Calu3 (cell line): ENCODE results near the gene SMURF2. TPM values are rescaled to one million over a fixed set of nuclear protein-coding genes. Genes with fewer than 3 reads are reported as not detected.

Source experiments
- BruUV-seq: library from RNA; stranded (reverse); fragments of 400-500 nt; replicated peaks from 2 replicates; lab custom pipeline; 2021; lab: Mats Ljungman, UMichigan
- CTCF ChIA-PET: fragments of 300-600 bp; sonication (Branson Sonifier 250); formaldehyde crosslinking; loops from one replicate; lab custom pipeline; 2022; ENCODE audit warnings: antibody characterized with exemption; lab: Charles Lee
- DNase-seq: peaks from one replicate; pipeline ENCODE4 v3.0.0; 2022
- H3K27ac Mint-ChIP-seq: one replicate; pipeline ENCODE4 v1.8.0; 2022; ENCODE audit warnings: mixed read lengths; ENCODE audit not compliant: unreplicated experiment
- H3K27me3 Mint-ChIP-seq: one replicate; pipeline ENCODE4 v1.8.0; 2022; ENCODE audit warnings: mixed read lengths; ENCODE audit not compliant: unreplicated experiment
- H3K36me3 Mint-ChIP-seq: one replicate; pipeline ENCODE4 v1.8.0; 2022; ENCODE audit warnings: mild to moderate bottlenecking, moderate library complexity, mixed read lengths; ENCODE audit not compliant: insufficient read depth, unreplicated experiment
- H3K4me1 Mint-ChIP-seq: one replicate; pipeline ENCODE4 v1.8.0; 2022; ENCODE audit warnings: mild to moderate bottlenecking, low read depth, mixed read lengths; ENCODE audit not compliant: unreplicated experiment
- H3K4me3 Mint-ChIP-seq: one replicate; pipeline ENCODE4 v1.8.0; 2022; ENCODE audit warnings: mild to moderate bottlenecking, low read depth, moderate library complexity, mixed read lengths; ENCODE audit not compliant: unreplicated experiment
- H3K9me3 Mint-ChIP-seq: one replicate; pipeline ENCODE4 v1.8.0; 2022; ENCODE audit warnings: low read depth, mixed read lengths; ENCODE audit not compliant: unreplicated experiment
- intact Hi-C: fragments of 100-400 bp; cut with micrococcal nuclease; formaldehyde crosslinking; loops from one replicate; pipeline ENCODE4 v1.10.0; 2022; ENCODE audit not compliant: unreplicated experiment
- total RNA-seq: library from RNA; stranded (reverse); gene quantifications from 2 replicates; pipeline ENCODE4 v1.2.3, GENCODE V29; 2022
- TF ChIP-seq, protein P1 (sequence below): fragments of 200-600 bp; IDR thresholded peaks from one replicate; pipeline ENCODE4 v1.8.0; 2022; ENCODE audit warnings: antibody characterized with exemption; ENCODE audit not compliant: unreplicated experiment

SMURF2 gene
- total RNA-seq, 1 experiment from 2014 or later = 18.8 TPM

DNA sequence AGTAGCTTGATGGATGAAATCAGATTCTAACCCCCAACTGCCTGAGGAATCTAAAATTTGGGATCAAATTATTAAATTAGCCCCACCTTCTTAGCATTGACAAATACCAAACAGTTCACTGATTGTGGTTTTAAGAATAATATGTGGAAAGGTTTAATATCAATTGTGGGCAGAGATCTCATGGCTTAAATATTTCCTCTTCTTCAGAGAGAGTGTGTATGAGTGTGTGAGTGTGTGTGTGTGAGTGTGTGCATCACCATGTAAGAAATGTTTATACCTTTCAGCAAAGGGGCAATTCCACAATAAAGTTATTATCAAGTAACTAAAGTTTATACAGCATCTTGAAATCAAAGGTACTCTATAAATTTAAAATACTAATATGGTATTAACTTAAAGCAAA is 3.2 kb downstream of the SMURF2 start:
- H3K4me3 Mint-ChIP-seq = no peak overlapping the region
- no peaks in the 10 kb centered on the region for H3K9me3 Mint-ChIP-seq
- BruUV-seq = no TSS peak
- no peak overlapping the region for H3K27ac Mint-ChIP-seq
- CTCF ChIA-PET = no interaction called here
- H3K27me3 Mint-ChIP-seq = no peaks in the 10 kb centered on the region
- DNase-seq = no peak
- TF ChIP-seq, protein P1, sequence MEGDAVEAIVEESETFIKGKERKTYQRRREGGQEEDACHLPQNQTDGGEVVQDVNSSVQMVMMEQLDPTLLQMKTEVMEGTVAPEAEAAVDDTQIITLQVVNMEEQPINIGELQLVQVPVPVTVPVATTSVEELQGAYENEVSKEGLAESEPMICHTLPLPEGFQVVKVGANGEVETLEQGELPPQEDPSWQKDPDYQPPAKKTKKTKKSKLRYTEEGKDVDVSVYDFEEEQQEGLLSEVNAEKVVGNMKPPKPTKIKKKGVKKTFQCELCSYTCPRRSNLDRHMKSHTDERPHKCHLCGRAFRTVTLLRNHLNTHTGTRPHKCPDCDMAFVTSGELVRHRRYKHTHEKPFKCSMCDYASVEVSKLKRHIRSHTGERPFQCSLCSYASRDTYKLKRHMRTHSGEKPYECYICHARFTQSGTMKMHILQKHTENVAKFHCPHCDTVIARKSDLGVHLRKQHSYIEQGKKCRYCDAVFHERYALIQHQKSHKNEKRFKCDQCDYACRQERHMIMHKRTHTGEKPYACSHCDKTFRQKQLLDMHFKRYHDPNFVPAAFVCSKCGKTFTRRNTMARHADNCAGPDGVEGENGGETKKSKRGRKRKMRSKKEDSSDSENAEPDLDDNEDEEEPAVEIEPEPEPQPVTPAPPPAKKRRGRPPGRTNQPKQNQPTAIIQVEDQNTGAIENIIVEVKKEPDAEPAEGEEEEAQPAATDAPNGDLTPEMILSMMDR = no peak
- intact Hi-C loops = loop anchor here (10.0 kb wide), 1 partner anchor 76 kb away; no protein-coding TSS in a partner anchor
- H3K36me3 Mint-ChIP-seq = peaks cover 27% of the 10 kb centered on the region
- peaks cover 14% of the 10 kb centered on the region for H3K4me1 Mint-ChIP-seq

DNA sequence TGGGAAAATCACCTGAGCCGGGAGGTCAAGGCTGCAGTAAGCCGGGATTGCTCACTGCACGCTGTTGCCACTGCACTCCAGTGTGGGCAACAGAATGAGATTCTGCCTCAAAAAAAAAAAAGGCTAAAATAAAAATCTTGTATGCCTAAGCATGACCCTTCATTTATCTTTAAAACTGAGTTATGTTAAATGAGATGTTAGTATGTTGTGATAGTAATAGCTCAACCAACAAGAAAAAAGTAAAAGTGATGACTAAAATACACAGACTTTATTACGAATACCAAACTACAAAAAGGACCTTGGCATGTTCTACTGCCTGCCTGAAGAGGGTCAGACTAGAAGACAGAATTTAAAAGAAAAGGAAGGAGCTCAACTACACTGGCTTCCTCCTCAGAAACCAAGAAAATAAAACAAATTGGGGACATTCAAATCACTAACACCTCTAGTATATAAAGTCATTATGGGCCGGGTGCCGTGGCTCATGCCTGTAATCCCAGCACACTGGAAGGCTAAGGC is 4.4 kb downstream of the SMURF2 start:
- Mint-ChIP-seq H3K36me3 (peaks cover 27% of the 10 kb centered on the region), H3K9me3 (no peaks in the 10 kb centered on the region), H3K27ac (no peak overlapping the region), H3K4me3 (no peak overlapping the region), H3K27me3 (no peaks in the 10 kb centered on the region), H3K4me1 (peaks cover 14% of the 10 kb centered on the region)
- BruUV-seq = no TSS peak
- intact Hi-C loops = loop anchor here (10.0 kb wide), 1 partner anchor 77 kb away; no protein-coding TSS in a partner anchor
- CTCF ChIA-PET = no interaction called here
- DNase-seq = no peak
- TF ChIP-seq, protein P1 = no peak

DNA sequence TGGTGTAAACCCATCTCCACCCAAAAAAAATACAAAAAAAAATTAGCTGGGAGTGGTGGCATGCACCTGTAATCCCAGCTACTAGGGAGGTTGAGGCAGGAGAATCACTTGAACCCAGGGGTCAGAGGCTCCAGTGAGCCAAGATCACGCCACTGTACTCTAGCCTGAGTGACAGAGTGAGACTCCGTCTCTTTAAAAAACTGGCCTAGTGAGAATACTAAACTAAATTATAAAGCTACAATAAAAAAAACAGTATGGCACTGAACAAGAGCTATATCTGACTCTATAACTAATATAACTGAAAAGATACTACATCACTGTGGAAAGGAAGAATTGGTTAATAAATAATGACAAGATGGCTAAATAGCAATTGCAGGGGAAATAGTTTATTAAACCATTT is 6.4 kb downstream of the SMURF2 start:
- TF ChIP-seq, protein P1 = no peak
- BruUV-seq = no TSS peak
- intact Hi-C loops = loop anchor here (10.0 kb wide), 1 partner anchor 79 kb away; no protein-coding TSS in a partner anchor
- H3K36me3 Mint-ChIP-seq = peaks cover 8% of the 10 kb centered on the region
- no peak for DNase-seq
- H3K4me1 Mint-ChIP-seq = peaks cover 14% of the 10 kb centered on the region
- no peak overlapping the region for H3K4me3 Mint-ChIP-seq
- no peaks in the 10 kb centered on the region for H3K27me3 Mint-ChIP-seq
- H3K9me3 Mint-ChIP-seq = no peaks in the 10 kb centered on the region
- no peak overlapping the region for H3K27ac Mint-ChIP-seq
- CTCF ChIA-PET = no interaction called here

DNA sequence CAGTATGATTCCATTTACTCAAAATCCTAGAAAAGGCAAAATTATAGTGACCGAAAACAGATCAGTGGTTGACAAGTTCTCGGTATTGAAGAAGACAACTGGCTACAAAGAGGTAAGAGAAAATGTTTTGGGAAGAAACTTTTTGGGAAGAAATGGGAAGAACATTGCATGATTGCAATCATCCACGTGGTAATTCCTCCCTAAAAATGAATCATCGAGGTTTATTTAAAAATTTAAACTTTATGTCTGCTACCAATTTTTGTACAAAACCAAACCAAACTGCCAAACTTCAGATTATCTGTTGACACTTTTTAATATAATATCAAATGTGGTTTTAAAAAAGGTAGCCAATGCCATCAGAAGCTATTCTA is 8.1 kb downstream of the SMURF2 start:
- DNase-seq = no peak
- Mint-ChIP-seq H3K27me3 (no peaks in the 10 kb centered on the region), H3K4me1 (peaks cover 20% of the 10 kb centered on the region), H3K36me3 (no peaks in the 10 kb centered on the region), H3K9me3 (no peaks in the 10 kb centered on the region), H3K27ac (peak overlapping the region; percentile 44), H3K4me3 (no peak overlapping the region)
- TF ChIP-seq, protein P1 = no peak
- intact Hi-C loops = loop anchor here (10.0 kb wide), 1 partner anchor 81 kb away; no protein-coding TSS in a partner anchor
- BruUV-seq = no TSS peak
- CTCF ChIA-PET = no interaction called here
